Calu3 (cell line): ENCODE data around the gene IMMP2L. TPM values are rescaled to one million over a fixed set of nuclear protein-coding genes. Genes with fewer than 3 reads are reported as not detected.

ENCODE experiments used
- BruUV-seq: library from RNA; stranded (reverse); fragments of 400-500 nt; replicated peaks from 2 replicates; lab custom pipeline; 2021; lab: Mats Ljungman, UMichigan
- CTCF ChIA-PET: fragments of 300-600 bp; sonication (Branson Sonifier 250); formaldehyde crosslinking; loops from one replicate; lab custom pipeline; 2022; ENCODE audit warnings: antibody characterized with exemption; lab: Charles Lee
- DNase-seq: peaks from one replicate; pipeline ENCODE4 v3.0.0; 2022
- H3K27ac Mint-ChIP-seq: one replicate; pipeline ENCODE4 v1.8.0; 2022; ENCODE audit warnings: mixed read lengths; ENCODE audit not compliant: unreplicated experiment
- H3K27me3 Mint-ChIP-seq: one replicate; pipeline ENCODE4 v1.8.0; 2022; ENCODE audit warnings: mixed read lengths; ENCODE audit not compliant: unreplicated experiment
- H3K36me3 Mint-ChIP-seq: one replicate; pipeline ENCODE4 v1.8.0; 2022; ENCODE audit warnings: mild to moderate bottlenecking, moderate library complexity, mixed read lengths; ENCODE audit not compliant: insufficient read depth, unreplicated experiment
- H3K4me1 Mint-ChIP-seq: one replicate; pipeline ENCODE4 v1.8.0; 2022; ENCODE audit warnings: mild to moderate bottlenecking, low read depth, mixed read lengths; ENCODE audit not compliant: unreplicated experiment
- H3K4me3 Mint-ChIP-seq: one replicate; pipeline ENCODE4 v1.8.0; 2022; ENCODE audit warnings: mild to moderate bottlenecking, low read depth, moderate library complexity, mixed read lengths; ENCODE audit not compliant: unreplicated experiment
- H3K9me3 Mint-ChIP-seq: one replicate; pipeline ENCODE4 v1.8.0; 2022; ENCODE audit warnings: low read depth, mixed read lengths; ENCODE audit not compliant: unreplicated experiment
- CTCF ChIP-seq: fragments of 200-600 bp; IDR thresholded peaks from one replicate; pipeline ENCODE4 v1.8.0; 2022; ENCODE audit warnings: antibody characterized with exemption; ENCODE audit not compliant: unreplicated experiment
- intact Hi-C: fragments of 100-400 bp; cut with micrococcal nuclease; formaldehyde crosslinking; loops from one replicate; pipeline ENCODE4 v1.10.0; 2022; ENCODE audit not compliant: unreplicated experiment
- total RNA-seq: library from RNA; stranded (reverse); gene quantifications from 2 replicates; pipeline ENCODE4 v1.2.3, GENCODE V29; 2022

IMMP2L gene
- total RNA-seq, 1 experiment from 2014 or later, result 28.6 TPM

GRCh38 chr7:110973196-110973990, 588.9 kb downstream of the IMMP2L start:
- Mint-ChIP-seq H3K9me3 (no peaks in the 10 kb centered on the region), H3K27ac (no peak overlapping the region), H3K4me3 (no peak overlapping the region), H3K36me3 (no peaks in the 10 kb centered on the region), H3K27me3 (no peaks in the 10 kb centered on the region), H3K4me1 (peaks cover 12% of the 10 kb centered on the region)
- no TSS peak for BruUV-seq
- CTCF ChIA-PET, result no interaction called here
- no peak for DNase-seq
- no peak for TF ChIP-seq CTCF
- intact Hi-C loops, result no loop called here

- BruUV-seq, result no TSS peak
- H3K9me3 Mint-ChIP-seq, result peaks cover 3% of the 10 kb centered on the region
- TF ChIP-seq CTCF, result no peak
- no peaks in the 10 kb centered on the region for H3K4me1 Mint-ChIP-seq
- CTCF ChIA-PET, result no interaction called here
- H3K27me3 Mint-ChIP-seq, result no peaks in the 10 kb centered on the region
- intact Hi-C loops, result no loop called here
- no peak overlapping the region for H3K4me3 Mint-ChIP-seq
- no peak for DNase-seq
- no peaks in the 10 kb centered on the region for H3K36me3 Mint-ChIP-seq
- H3K27ac Mint-ChIP-seq, result no peak overlapping the region
Observed at GRCh38 chr7:110964775-110965174, 597.5 kb downstream of the IMMP2L start.

GRCh38 chr7:110962826-110963225, 599.5 kb downstream of the IMMP2L start:
- no peaks in the 10 kb centered on the region for H3K27me3 Mint-ChIP-seq
- intact Hi-C loops, result no loop called here
- H3K27ac Mint-ChIP-seq, result no peak overlapping the region
- no TSS peak for BruUV-seq
- H3K9me3 Mint-ChIP-seq, result peaks cover under 1% of the 10 kb centered on the region
- H3K36me3 Mint-ChIP-seq, result no peaks in the 10 kb centered on the region
- DNase-seq, result no peak
- H3K4me1 Mint-ChIP-seq, result no peaks in the 10 kb centered on the region
- no peak overlapping the region for H3K4me3 Mint-ChIP-seq
- no peak for TF ChIP-seq CTCF
- CTCF ChIA-PET, result no interaction called here

- intact Hi-C loops, result no loop called here
- Mint-ChIP-seq H3K27ac (no peak overlapping the region), H3K9me3 (no peaks in the 10 kb centered on the region), H3K4me1 (no peaks in the 10 kb centered on the region), H3K4me3 (no peak overlapping the region), H3K27me3 (no peaks in the 10 kb centered on the region), H3K36me3 (no peaks in the 10 kb centered on the region)
- DNase-seq, result no peak
- no TSS peak for BruUV-seq
- TF ChIP-seq CTCF, result no peak
- CTCF ChIA-PET, result no interaction called here
Observed at GRCh38 chr7:110962374-110962773, 599.9 kb downstream of the IMMP2L start.
